IPS DF 19.7 (cell line): ENCODE data around the gene SYDE2.
"Not testable (repeated sequence)": the region's sequence is repeated elsewhere in the genome, so short reads cannot be mapped to it uniquely, and the experiment has no call there.

ENCODE experiments used
- DNase-seq: peaks from one replicate; pipeline ENCODE4 v3.0.0-alpha.2; 2013; ENCODE audit warnings: low read depth, low spot score

Gene SYDE2

GRCh38 chr1:85174503-85174902 is 26.3 kb downstream of the SYDE2 start:
- DNase-seq = no peak

- no peak for DNase-seq
Observed at GRCh38 chr1:85172684-85173337, 28.0 kb downstream of the SYDE2 start.

- DNase-seq = no peak
Observed at GRCh38 chr1:85171721-85172120, 29.1 kb downstream of the SYDE2 start.

- no peak for DNase-seq
Observed at GRCh38 chr1:85168884-85169283, 31.9 kb downstream of the SYDE2 start.

GRCh38 chr1:85166351-85166750 is 34.5 kb downstream of the SYDE2 start:
- DNase-seq = no peak

- DNase-seq = no peak
Observed at GRCh38 chr1:85158910-85159309, 41.9 kb downstream of the SYDE2 start.

GRCh38 chr1:85157436-85157835 is 43.4 kb downstream of the SYDE2 start:
- DNase-seq = no peak

- no peak for DNase-seq
Observed at GRCh38 chr1:85153149-85153891, 47.5 kb downstream of the SYDE2 start.

GRCh38 chr1:85151446-85151845 is 49.4 kb downstream of the SYDE2 start:
- no peak for DNase-seq

- no peak for DNase-seq
Observed at GRCh38 chr1:85149805-85150204, 51.0 kb downstream of the SYDE2 start.

- DNase-seq = no peak
Observed at GRCh38 chr1:85148524-85149250, 52.1 kb downstream of the SYDE2 start.

GRCh38 chr1:85146972-85147359 is 53.9 kb downstream of the SYDE2 start:
- no peak for DNase-seq

GRCh38 chr1:85146298-85146971 is 54.4 kb downstream of the SYDE2 start:
- not testable (repeated sequence) for DNase-seq

- DNase-seq = no peak
Observed at GRCh38 chr1:85144351-85144750, 56.5 kb downstream of the SYDE2 start.

- no peak for DNase-seq
Observed at GRCh38 chr1:85142753-85143152, 58.1 kb downstream of the SYDE2 start.

GRCh38 chr1:85138439-85138838 is 62.4 kb downstream of the SYDE2 start:
- DNase-seq = not testable (repeated sequence)

- DNase-seq = no peak
Observed at GRCh38 chr1:85137660-85138059, 63.2 kb downstream of the SYDE2 start.

GRCh38 chr1:85135392-85135798 is 65.4 kb downstream of the SYDE2 start:
- DNase-seq = no peak

- DNase-seq = no peak
Observed at GRCh38 chr1:85134583-85135391, 66.0 kb downstream of the SYDE2 start.

GRCh38 chr1:85133565-85134159 is 67.2 kb downstream of the SYDE2 start:
- no peak for DNase-seq
